Measurements from ENCODE around the gene COL4A2. TPM values are rescaled to one million over a fixed set of nuclear protein-coding genes. Genes with fewer than 3 reads are reported as not detected.

The COL4A2 gene
- total and polyA plus RNA-seq, 11 donors = 92.4 to 377 (median 166) TPM

GRCh38 chr13:110262508-110263291 is 44.4 kb upstream of the COL4A2 start:
- TF ChIP-seq CTCF (IDR thresholded peaks at IDR 0.05) (no peak), POLR2A (IDR thresholded peaks at IDR 0.05) (no peak)
- intact Hi-C loops (cut with DNase I) = loop anchor here in 1 of 10 donors (5.0 kb wide), 1 partner anchor 35 kb away; no protein-coding TSS in a partner anchor
- ATAC-seq (peak; percentile 46 to 77 (median 62)), DNase-seq (peak in 4 of 5 donors; percentile 37 to 67 (median 55))
- H3K27me3 ChIP-seq = no peaks in the 10 kb centered on the region
- WGBS, 4 donors = 30 to 41% (median 32%) methylated on average over 10 to 11 of the region's 11 CpGs
- no peaks in the 10 kb centered on the region for H3K36me3 ChIP-seq
- H3K4me3 ChIP-seq = no peak overlapping the region
- peaks cover 6 to 94% (median 78%) of the 10 kb centered on the region in 12 donors for H3K4me1 ChIP-seq
- H3K27ac ChIP-seq = peak overlapping the region; percentile 55 to 80 (median 64)
- H3K9me3 ChIP-seq = no peaks in the 10 kb centered on the region

- intact Hi-C loops (cut with DNase I) = loop anchor here in 1 of 10 donors (5.0 kb wide), 1 partner anchor 34 kb away; no protein-coding TSS in a partner anchor
- H3K36me3 ChIP-seq = no peaks in the 10 kb centered on the region
- DNase-seq = peak in 1 of 5 donors; percentile 6
- 60 to 81% (median 73%) methylated on average over 5 of the region's 5 CpGs for WGBS, 4 donors
- peaks cover 6 to 97% (median 83%) of the 10 kb centered on the region in 12 donors for H3K4me1 ChIP-seq
- H3K9me3 ChIP-seq = no peaks in the 10 kb centered on the region
- TF ChIP-seq POLR2A (IDR thresholded peaks at IDR 0.05) (no peak), CTCF (IDR thresholded peaks at IDR 0.05) (no peak)
- no peak for ATAC-seq
- H3K27me3 ChIP-seq = no peaks in the 10 kb centered on the region
- peak overlapping the region; percentile 47 to 80 (median 64) for H3K27ac ChIP-seq
- H3K4me3 ChIP-seq = no peak overlapping the region
Measured at GRCh38 chr13:110263404-110263803, 43.7 kb upstream of the COL4A2 start.

GRCh38 chr13:110263888-110264287 is 43.2 kb upstream of the COL4A2 start:
- Histone ChIP-seq H3K9me3 (no peaks in the 10 kb centered on the region), H3K27ac (peak overlapping the region; percentile 57 to 80 (median 66)), H3K4me1 (peaks cover 6 to 97% (median 84%) of the 10 kb centered on the region in 12 donors), H3K36me3 (no peaks in the 10 kb centered on the region), H3K4me3 (no peak overlapping the region), H3K27me3 (no peaks in the 10 kb centered on the region)
- intact Hi-C loops (cut with DNase I) = loop anchor here in 2 of 10 donors (1.0 to 5.0 kb wide), 2 partner anchors 33 to 37 kb away; no protein-coding TSS in a partner anchor
- ATAC-seq (peak; percentile 59 to 80 (median 66)), DNase-seq (peak in 3 of 5 donors; percentile 56 to 68 (median 66))
- TF ChIP-seq CTCF (IDR thresholded peaks at IDR 0.05) = no peak
- no peak for TF ChIP-seq POLR2A (IDR thresholded peaks at IDR 0.05)
- WGBS, 4 donors = 30 to 55% (median 43%) methylated on average over 5 of the region's 5 CpGs

DNA sequence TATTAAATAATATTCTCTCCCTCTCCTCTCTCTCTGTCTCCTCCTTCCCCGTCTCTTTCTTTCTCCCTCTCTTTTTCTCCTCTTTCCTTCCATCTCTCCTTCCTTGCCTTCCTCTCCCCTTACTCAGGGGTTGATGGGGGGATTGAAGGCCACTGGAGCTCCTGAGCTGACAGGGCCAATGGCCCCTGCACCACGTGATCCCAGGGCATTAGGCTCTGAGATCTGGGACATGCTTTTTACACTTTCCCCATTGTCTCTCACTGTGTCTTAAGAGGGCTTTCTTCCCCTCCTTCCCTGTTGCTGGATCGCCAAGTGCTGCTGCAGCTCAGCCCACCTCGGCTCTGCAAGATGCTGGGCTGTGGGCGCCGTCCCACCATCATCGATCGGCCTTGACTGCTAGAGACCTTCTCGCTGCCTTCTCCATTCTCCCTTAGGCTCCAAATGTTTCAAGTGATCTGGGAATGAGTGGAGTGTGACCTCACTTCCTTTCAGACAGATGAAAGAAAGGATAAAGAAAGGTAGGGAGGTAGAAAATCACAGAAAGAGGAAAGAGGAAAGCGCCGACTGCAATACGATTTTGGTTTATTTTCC is 42.3 kb upstream of the COL4A2 start:
- TF ChIP-seq CTCF (IDR thresholded peaks at IDR 0.05) (no peak), POLR2A (IDR thresholded peaks at IDR 0.05) (no peak)
- H3K4me3 ChIP-seq = no peak overlapping the region
- H3K27me3 ChIP-seq = no peaks in the 10 kb centered on the region
- H3K36me3 ChIP-seq = no peaks in the 10 kb centered on the region
- 79 to 82% (median 81%) methylated on average over 12 of the region's 12 CpGs for WGBS, 4 donors
- DNase-seq (peak in 1 of 5 donors; percentile 14), ATAC-seq (no peak)
- intact Hi-C loops (cut with DNase I) = loop anchor here in 6 of 10 donors (1.0 to 5.0 kb wide), 3 partner anchors 33 to 38 kb away; no protein-coding TSS in a partner anchor
- H3K4me1 ChIP-seq = peaks cover 6 to 96% (median 83%) of the 10 kb centered on the region in 12 donors
- peak overlapping the region; percentile 48 to 80 (median 64) for H3K27ac ChIP-seq
- H3K9me3 ChIP-seq = no peaks in the 10 kb centered on the region
